NOMO-1 treated with DMSO at 0.1 percent for 48 hours (cell line): ENCODE data around the gene NCAN.
A peak's percentile ranks its signal among the peaks of the same experiment; 100 is the strongest.
"Not testable (repeated sequence)": the region's sequence is repeated elsewhere in the genome, so short reads cannot be mapped to it uniquely, and the experiment has no call there.

Experiments used
- DNase-seq: peaks from one replicate; lab custom pipeline; 2025; ENCODE audit not compliant: unreplicated experiment; lab: John Stamatoyannopoulos, UW

NCAN gene

GRCh38 chr19:19223636-19224035, 11.9 kb downstream of the NCAN start:
- DNase-seq = no peak

- no peak for DNase-seq
Observed at GRCh38 chr19:19224150-19224851, 12.5 kb downstream of the NCAN start.

- DNase-seq = peak; percentile 64
Observed at GRCh38 chr19:19224852-19225494, 13.2 kb downstream of the NCAN start.

GRCh38 chr19:19226204-19226603, 14.4 kb downstream of the NCAN start:
- DNase-seq = no peak

GRCh38 chr19:19226663-19227062, 14.9 kb downstream of the NCAN start:
- DNase-seq = no peak

- no peak for DNase-seq
Observed at GRCh38 chr19:19227217-19227616, 15.5 kb downstream of the NCAN start.

- DNase-seq = no peak
Observed at GRCh38 chr19:19229701-19230100, 17.9 kb downstream of the NCAN start.

GRCh38 chr19:19230999-19231398, 19.2 kb downstream of the NCAN start:
- DNase-seq = no peak

GRCh38 chr19:19232261-19232721, 20.5 kb downstream of the NCAN start:
- DNase-seq = no peak

GRCh38 chr19:19234220-19234816, 22.6 kb downstream of the NCAN start:
- DNase-seq = no peak

- DNase-seq = no peak
Observed at GRCh38 chr19:19236173-19236572, 24.4 kb downstream of the NCAN start.

- DNase-seq = no peak
Observed at GRCh38 chr19:19238126-19238894, 26.6 kb downstream of the NCAN start.

GRCh38 chr19:19239675-19240074, 27.9 kb downstream of the NCAN start:
- DNase-seq = no peak

GRCh38 chr19:19240476-19240875, 28.7 kb downstream of the NCAN start:
- DNase-seq = no peak

GRCh38 chr19:19250196-19250801, 38.5 kb downstream of the NCAN start:
- no peak for DNase-seq

GRCh38 chr19:19253409-19253808, 41.7 kb downstream of the NCAN start:
- not testable (repeated sequence) for DNase-seq

GRCh38 chr19:19256072-19256969, 44.6 kb downstream of the NCAN start:
- DNase-seq = peak; percentile 42

GRCh38 chr19:19257137-19257536, 45.4 kb downstream of the NCAN start:
- no peak for DNase-seq

GRCh38 chr19:19257836-19258588, 46.3 kb downstream of the NCAN start:
- no peak for DNase-seq
